GM23338 (cell line): ENCODE measurements around the gene DOCK4. TPM values are rescaled to one million over a fixed set of nuclear protein-coding genes. Genes with fewer than 3 reads are reported as not detected.
A peak's percentile ranks its signal among the peaks of the same experiment; 100 is the strongest.

Experiments
- ATAC-seq: fragments of 200-7000 bp; cut with Tn5 transposase; 3 replicates; pipeline ENCODE4 v1.9.1; 2020
- DNase-seq: peaks from one replicate; pipeline ENCODE4 v3.0.0-alpha.2; 2015; ENCODE audit warnings: low spot score
- H2AFZ ChIP-seq: fragments of 200-600 bp; sonication (generic); 2 replicates; pipeline ENCODE4 v1.8.0; 2016; ENCODE audit warnings: antibody characterized with exemption, mild to moderate bottlenecking, moderate library complexity
- H3F3A ChIP-seq: fragments of 200-600 bp; sonication (generic); replicated peaks from 2 replicates; pipeline ENCODE4 v1.8.0; 2017; ENCODE audit warnings: antibody characterized with exemption, mixed run types, low read depth
- H3K27ac ChIP-seq: fragments of 200-600 bp; sonication (generic); 2 replicates; pipeline ENCODE4 v1.6.1; 2016; ENCODE audit warnings: low read depth
- H3K27me3 ChIP-seq: fragments of 200-600 bp; sonication (generic); 2 replicates; pipeline ENCODE4 v1.8.0; 2016; ENCODE audit warnings: mild to moderate bottlenecking, mixed run types, moderate library complexity; ENCODE audit not compliant: insufficient read depth
- H3K36me3 ChIP-seq: fragments of 200-600 bp; sonication (generic); 2 replicates; pipeline ENCODE4 v1.8.0; 2016; ENCODE audit warnings: mild to moderate bottlenecking; ENCODE audit not compliant: insufficient read depth
- H3K4me1 ChIP-seq: fragments of 200-600 bp; sonication (generic); 2 replicates; pipeline ENCODE4 v1.8.0; 2016; ENCODE audit warnings: mild to moderate bottlenecking, moderate library complexity; ENCODE audit not compliant: insufficient read depth
- H3K4me2 ChIP-seq: fragments of 200-600 bp; sonication (generic); 2 replicates; pipeline ENCODE4 v1.7.1; 2017; ENCODE audit warnings: mixed run types
- H3K4me3 ChIP-seq: fragments of 200-600 bp; sonication (generic); 2 replicates; pipeline ENCODE4 v1.6.1; 2016; ENCODE audit warnings: mixed run types
- H3K79me2 ChIP-seq: fragments of 200-600 bp; sonication (generic); replicated peaks from 2 replicates; pipeline ENCODE4 v1.8.0; 2017; ENCODE audit warnings: mild to moderate bottlenecking; ENCODE audit not compliant: insufficient read depth
- H3K9me2 ChIP-seq: fragments of 200-600 bp; sonication (generic); 2 replicates; pipeline ENCODE4 v1.8.0; 2017; ENCODE audit not compliant: insufficient read depth
- H4K20me1 ChIP-seq: fragments of 200-600 bp; sonication (generic); replicated peaks from 2 replicates; pipeline ENCODE4 v1.8.0; 2017; ENCODE audit warnings: mild to moderate bottlenecking; ENCODE audit not compliant: insufficient read depth
- H3K27ac Mint-ChIP-seq: 2 replicates; pipeline ENCODE4 v1.8.0; 2020; ENCODE audit warnings: inconsistent platforms, mild to moderate bottlenecking, moderate library complexity, mixed read lengths
- H3K27me3 Mint-ChIP-seq: 3 replicates; pipeline ENCODE4 v1.8.0; 2022; ENCODE audit warnings: low read depth, mild to moderate bottlenecking, moderate library complexity, mixed read lengths, inconsistent platforms; ENCODE audit not compliant: insufficient read depth, poor library complexity
- H3K36me3 Mint-ChIP-seq: 3 replicates; pipeline ENCODE4 v1.8.0; 2021; ENCODE audit warnings: low read depth, mild to moderate bottlenecking, inconsistent platforms, moderate library complexity, mixed read lengths
- H3K4me1 Mint-ChIP-seq: 3 replicates; pipeline ENCODE4 v1.8.0; 2020; ENCODE audit warnings: mild to moderate bottlenecking, inconsistent platforms, mixed read lengths
- H3K4me3 Mint-ChIP-seq: 3 replicates; pipeline ENCODE4 v1.8.0; 2021; ENCODE audit warnings: moderate library complexity, mild to moderate bottlenecking, inconsistent platforms, mixed read lengths
- H3K9me3 Mint-ChIP-seq: 3 replicates; pipeline ENCODE4 v1.8.0; 2020; ENCODE audit warnings: moderate library complexity, mild to moderate bottlenecking, inconsistent platforms, mixed read lengths
- CREB1 ChIP-seq: fragments of 250-450 bp; sonication (Bioruptor Pico); IDR thresholded peaks from 2 replicates; pipeline ENCODE4 v1.5.0; 2020; ENCODE audit warnings: low read depth, mild to moderate bottlenecking, moderate library complexity
- ETS1 ChIP-seq: IDR thresholded peaks from 2 replicates; pipeline ENCODE4 v1.6.1; 2016; ENCODE audit warnings: antibody characterized with exemption
- EZH2 ChIP-seq: fragments of 200-600 bp; sonication (generic); IDR thresholded peaks from one replicate; pipeline ENCODE4 v1.8.0; 2017; ENCODE audit warnings: antibody characterized with exemption, mild to moderate bottlenecking, low read depth; ENCODE audit not compliant: unreplicated experiment
- EZH2phosphoT487 ChIP-seq: fragments of 200-600 bp; sonication (generic); IDR thresholded peaks from one replicate; pipeline ENCODE4 v1.8.1; 2018; ENCODE audit warnings: antibody characterized with exemption; ENCODE audit not compliant: unreplicated experiment
- JUNB ChIP-seq: IDR thresholded peaks from one replicate; pipeline ENCODE4 v1.6.1; 2016; ENCODE audit warnings: antibody characterized with exemption; ENCODE audit not compliant: unreplicated experiment
- NANOG ChIP-seq: IDR thresholded peaks from 2 replicates; pipeline ENCODE4 v1.6.1; 2016; ENCODE audit warnings: antibody characterized with exemption, borderline replicate concordance
- REST ChIP-seq: IDR thresholded peaks from one replicate; pipeline ENCODE4 v1.6.1; 2018; ENCODE audit warnings: antibody characterized with exemption; ENCODE audit not compliant: unreplicated experiment
- ZNF114 ChIP-seq: fragments of 250-450 bp; sonication (Bioruptor Pico); IDR thresholded peaks from 2 replicates; pipeline ENCODE4 v1.5.0; 2020; ENCODE audit warnings: mild to moderate bottlenecking, moderate library complexity
- ZNF331 ChIP-seq: fragments of 250-450 bp; sonication (Bioruptor Pico); IDR thresholded peaks from 2 replicates; pipeline ENCODE4 v1.5.0; 2020; ENCODE audit warnings: low read depth, mild to moderate bottlenecking, moderate library complexity
- polyA plus RNA-seq: library from polyadenylated mRNA; unstranded; fragments of >200 nt; fragmentation: Nextera tagmentation; extraction: Ambion mirVana; gene quantifications from 2 replicates; pipeline ENCODE4 v1.2.1, GENCODE V29; 2016
- total RNA-seq: library from RNA; depleted of rRNA; stranded (reverse); fragments of >200 nt; shearing (Covaris generic); gene quantifications from 2 replicates; pipeline ENCODE4 v1.2.3, GENCODE V29; 2014

Gene DOCK4
- total and polyA plus RNA-seq, 2 experiments from 2014 or later, result 6.3 to 33.8 TPM

- Histone ChIP-seq H3K4me3 (no peak overlapping the region), H3K27me3 (no peaks in the 10 kb centered on the region), H4K20me1 (no peaks in the 10 kb centered on the region), H3K36me3 (peaks cover 28% of the 10 kb centered on the region; the same call in 1 of the 2 replicates), H3F3A (no peaks in the 10 kb centered on the region), H3K9me2 (peaks cover 3% of the 10 kb centered on the region; the same call in 1 of the 2 replicates), H2AFZ (no peak overlapping the region), H3K79me2 (no peaks in the 10 kb centered on the region), H3K4me2 (no peak overlapping the region), H3K27ac (no peak overlapping the region), H3K4me1 (no peaks in the 10 kb centered on the region)
- Mint-ChIP-seq H3K4me1 (no peaks in the 10 kb centered on the region), H3K9me3 (peaks cover 69% of the 10 kb centered on the region), H3K4me3 (no peak overlapping the region), H3K36me3 (peaks cover 82% of the 10 kb centered on the region), H3K27ac (no peak overlapping the region), H3K27me3 (peaks cover 2% of the 10 kb centered on the region)
- TF ChIP-seq CREB1 (0 out of 2 replicates have a peak, but pooled peaks have one; percentile 6), JUNB (no peak), EZH2 (no peak), ZNF114 (no peak), EZH2phosphoT487 (no peak), ETS1 (no peak), ZNF331 (CRISPR knock-in tag) (no peak), REST (no peak)
- peak; percentile 28 for DNase-seq
- ATAC-seq, result no peak
These were observed 409.5 kb downstream of the DOCK4 start for GRCh38 chr7:111796671-111797070.

GRCh38 chr7:111789870-111790269 lies 416.3 kb downstream of the DOCK4 start:
- Histone ChIP-seq H3K4me3 (no peak overlapping the region), H3K27me3 (no peaks in the 10 kb centered on the region), H3K27ac (no peak overlapping the region), H2AFZ (no peak overlapping the region), H3K4me1 (peaks cover 16% of the 10 kb centered on the region), H3K36me3 (no peaks in the 10 kb centered on the region), H3K9me2 (peaks cover 3% of the 10 kb centered on the region; the same call in 1 of the 2 replicates), H3K4me2 (no peak overlapping the region), H4K20me1 (no peaks in the 10 kb centered on the region), H3K79me2 (no peaks in the 10 kb centered on the region), H3F3A (no peaks in the 10 kb centered on the region)
- Mint-ChIP-seq H3K4me3 (no peak overlapping the region), H3K27me3 (peaks cover 1% of the 10 kb centered on the region), H3K4me1 (peaks cover 21% of the 10 kb centered on the region), H3K27ac (no peak overlapping the region), H3K9me3 (peaks cover 9% of the 10 kb centered on the region), H3K36me3 (peaks cover 26% of the 10 kb centered on the region)
- DNase-seq (no peak), ATAC-seq (no peak)
- TF ChIP-seq REST (no peak), ETS1 (no peak), ZNF331 (CRISPR knock-in tag) (no peak), NANOG (no peak)
